Adrenal gland (tissue), 5 donors: ENCODE results near the gene GPRIN1.

Source experiments
- POLR2A ChIP-seq, 2 donors: fragments of 450-650 bp; IDR thresholded peaks; one replicate each; pipeline ENCODE4 v1.6.1; 2017; ENCODE audit warnings: antibody characterized with exemption in 2 of 2, mild to moderate bottlenecking in 2 of 2, moderate library complexity in 1 of 2
- TF ChIP-seq, protein P1 (sequence below), 6 experiments: fragments of 450-650 bp in 4 of 6; fragments of 200-600 bp in 2 of 6; sonication (generic) in 1 of 6; IDR thresholded peaks; 1 replicate in 5 of 6; 2 replicates in 1 of 6; pipeline versions ENCODE4 v1.5.1 to v1.8.0; 2016 to 2021; ENCODE audit warnings: antibody characterized with exemption in 6 of 6, mild to moderate bottlenecking in 2 of 6, moderate library complexity in 1 of 6
- donor health status: DM: no; HTN: no; CAD: no.

DNA sequence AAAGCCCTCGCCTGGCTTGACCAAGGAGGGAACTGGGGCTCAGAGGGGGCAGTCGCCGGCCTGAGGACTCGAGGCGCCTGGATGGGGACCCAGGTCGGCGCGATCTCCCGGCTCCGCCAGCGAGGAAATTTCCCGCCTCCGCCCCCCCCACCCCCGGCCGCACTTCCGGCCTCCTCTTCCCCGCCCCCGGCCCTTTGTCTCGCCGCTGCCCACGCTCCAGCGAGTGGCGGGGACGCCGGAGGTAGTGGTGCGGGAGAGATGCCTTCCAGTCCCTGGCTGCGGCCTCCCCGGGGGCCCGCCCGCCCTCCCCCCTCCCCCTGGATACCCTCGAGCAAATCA is 448 bp upstream of the GPRIN1 start:
- TF ChIP-seq, protein P1, sequence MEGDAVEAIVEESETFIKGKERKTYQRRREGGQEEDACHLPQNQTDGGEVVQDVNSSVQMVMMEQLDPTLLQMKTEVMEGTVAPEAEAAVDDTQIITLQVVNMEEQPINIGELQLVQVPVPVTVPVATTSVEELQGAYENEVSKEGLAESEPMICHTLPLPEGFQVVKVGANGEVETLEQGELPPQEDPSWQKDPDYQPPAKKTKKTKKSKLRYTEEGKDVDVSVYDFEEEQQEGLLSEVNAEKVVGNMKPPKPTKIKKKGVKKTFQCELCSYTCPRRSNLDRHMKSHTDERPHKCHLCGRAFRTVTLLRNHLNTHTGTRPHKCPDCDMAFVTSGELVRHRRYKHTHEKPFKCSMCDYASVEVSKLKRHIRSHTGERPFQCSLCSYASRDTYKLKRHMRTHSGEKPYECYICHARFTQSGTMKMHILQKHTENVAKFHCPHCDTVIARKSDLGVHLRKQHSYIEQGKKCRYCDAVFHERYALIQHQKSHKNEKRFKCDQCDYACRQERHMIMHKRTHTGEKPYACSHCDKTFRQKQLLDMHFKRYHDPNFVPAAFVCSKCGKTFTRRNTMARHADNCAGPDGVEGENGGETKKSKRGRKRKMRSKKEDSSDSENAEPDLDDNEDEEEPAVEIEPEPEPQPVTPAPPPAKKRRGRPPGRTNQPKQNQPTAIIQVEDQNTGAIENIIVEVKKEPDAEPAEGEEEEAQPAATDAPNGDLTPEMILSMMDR (IDR thresholded peaks at IDR 0.05) = no peak
- no peak for TF ChIP-seq POLR2A (IDR thresholded peaks at IDR 0.05)
